Memory B cell (primary cell): ENCODE data around the gene ZC3H18.

Source experiments
- ATAC-seq: fragments of 150-1000 bp; cut with Tn5 transposase; 2 replicates; pipeline ENCODE4 v1.10.0; 2021; ENCODE audit warnings: low read depth, mild to moderate bottlenecking, moderate library complexity
- DNase-seq, 2 donors: peaks; one replicate each; pipeline ENCODE4 v3.0.0; 2022; ENCODE audit warnings: low spot score in 2 of 2
- H3K27ac Mint-ChIP-seq: one replicate; pipeline ENCODE4 v1.8.0; 2022; ENCODE audit warnings: mild to moderate bottlenecking, moderate library complexity, mixed read lengths
- H3K27me3 Mint-ChIP-seq: one replicate; pipeline ENCODE4 v1.8.0; 2022; ENCODE audit warnings: mixed read lengths
- H3K36me3 Mint-ChIP-seq: one replicate; pipeline ENCODE4 v1.8.0; 2022; ENCODE audit warnings: mild to moderate bottlenecking, mixed read lengths
- H3K4me1 Mint-ChIP-seq: one replicate; pipeline ENCODE4 v1.8.0; 2022; ENCODE audit warnings: mixed read lengths
- H3K4me3 Mint-ChIP-seq: one replicate; pipeline ENCODE4 v1.8.0; 2022; ENCODE audit warnings: mild to moderate bottlenecking, moderate library complexity, mixed read lengths
- H3K9me3 Mint-ChIP-seq: one replicate; pipeline ENCODE4 v1.8.0; 2022; ENCODE audit warnings: mixed read lengths

Gene ZC3H18

GRCh38 chr16:88552815-88553214, 17.4 kb upstream of the ZC3H18 start:
- peaks cover 10% of the 10 kb centered on the region for H3K27me3 Mint-ChIP-seq
- H3K4me1 Mint-ChIP-seq = peaks cover 9% of the 10 kb centered on the region
- H3K4me3 Mint-ChIP-seq = no peak overlapping the region
- ATAC-seq (no peak), DNase-seq (no peak)
- H3K27ac Mint-ChIP-seq = no peak overlapping the region
- peaks cover 3% of the 10 kb centered on the region for H3K9me3 Mint-ChIP-seq
- H3K36me3 Mint-ChIP-seq = peaks cover 2% of the 10 kb centered on the region

DNA sequence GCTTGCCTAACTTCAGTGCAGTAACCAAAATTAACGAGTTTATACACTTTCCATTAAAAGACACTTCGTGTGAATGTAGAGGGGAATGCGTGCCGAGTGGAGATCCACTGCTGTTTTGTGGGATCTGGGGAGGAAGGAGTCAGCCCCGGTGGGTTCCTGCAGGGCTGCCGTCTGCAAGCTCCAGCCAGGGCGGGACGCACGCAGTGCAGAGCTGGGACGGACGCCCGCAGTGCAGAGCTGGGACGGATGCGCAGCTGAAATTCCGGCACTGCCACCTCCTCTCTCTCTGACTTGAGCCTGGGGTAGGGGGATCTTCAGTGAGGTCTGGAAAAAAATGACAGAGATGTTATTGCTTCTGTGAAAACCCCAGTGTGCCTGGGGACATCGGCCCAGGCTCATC, 16.5 kb upstream of the ZC3H18 start:
- ATAC-seq (no peak), DNase-seq (no peak)
- Mint-ChIP-seq H3K27me3 (peaks cover 11% of the 10 kb centered on the region), H3K4me1 (peaks cover 9% of the 10 kb centered on the region), H3K9me3 (peaks cover 3% of the 10 kb centered on the region), H3K27ac (no peak overlapping the region), H3K36me3 (peaks cover 2% of the 10 kb centered on the region), H3K4me3 (no peak overlapping the region)

- H3K27me3 Mint-ChIP-seq = peaks cover 12% of the 10 kb centered on the region
Measured at GRCh38 chr16:88554711-88555264, 15.4 kb upstream of the ZC3H18 start.

GRCh38 chr16:88556294-88556988, 13.8 kb upstream of the ZC3H18 start:
- Mint-ChIP-seq H3K4me1 (peaks cover 2% of the 10 kb centered on the region), H3K27ac (no peak overlapping the region), H3K36me3 (peaks cover 2% of the 10 kb centered on the region), H3K27me3 (peaks cover 15% of the 10 kb centered on the region), H3K4me3 (no peak overlapping the region), H3K9me3 (peaks cover 3% of the 10 kb centered on the region)
- ATAC-seq (no peak), DNase-seq (no peak)

More at GRCh38 chr16:88554711-88555264, 15.4 kb upstream of the ZC3H18 start:
- ATAC-seq (no peak), DNase-seq (no peak)
- Mint-ChIP-seq H3K4me3 (no peak overlapping the region), H3K4me1 (peaks cover 11% of the 10 kb centered on the region), H3K27ac (no peak overlapping the region), H3K9me3 (peaks cover 3% of the 10 kb centered on the region), H3K36me3 (peaks cover 2% of the 10 kb centered on the region)

DNA sequence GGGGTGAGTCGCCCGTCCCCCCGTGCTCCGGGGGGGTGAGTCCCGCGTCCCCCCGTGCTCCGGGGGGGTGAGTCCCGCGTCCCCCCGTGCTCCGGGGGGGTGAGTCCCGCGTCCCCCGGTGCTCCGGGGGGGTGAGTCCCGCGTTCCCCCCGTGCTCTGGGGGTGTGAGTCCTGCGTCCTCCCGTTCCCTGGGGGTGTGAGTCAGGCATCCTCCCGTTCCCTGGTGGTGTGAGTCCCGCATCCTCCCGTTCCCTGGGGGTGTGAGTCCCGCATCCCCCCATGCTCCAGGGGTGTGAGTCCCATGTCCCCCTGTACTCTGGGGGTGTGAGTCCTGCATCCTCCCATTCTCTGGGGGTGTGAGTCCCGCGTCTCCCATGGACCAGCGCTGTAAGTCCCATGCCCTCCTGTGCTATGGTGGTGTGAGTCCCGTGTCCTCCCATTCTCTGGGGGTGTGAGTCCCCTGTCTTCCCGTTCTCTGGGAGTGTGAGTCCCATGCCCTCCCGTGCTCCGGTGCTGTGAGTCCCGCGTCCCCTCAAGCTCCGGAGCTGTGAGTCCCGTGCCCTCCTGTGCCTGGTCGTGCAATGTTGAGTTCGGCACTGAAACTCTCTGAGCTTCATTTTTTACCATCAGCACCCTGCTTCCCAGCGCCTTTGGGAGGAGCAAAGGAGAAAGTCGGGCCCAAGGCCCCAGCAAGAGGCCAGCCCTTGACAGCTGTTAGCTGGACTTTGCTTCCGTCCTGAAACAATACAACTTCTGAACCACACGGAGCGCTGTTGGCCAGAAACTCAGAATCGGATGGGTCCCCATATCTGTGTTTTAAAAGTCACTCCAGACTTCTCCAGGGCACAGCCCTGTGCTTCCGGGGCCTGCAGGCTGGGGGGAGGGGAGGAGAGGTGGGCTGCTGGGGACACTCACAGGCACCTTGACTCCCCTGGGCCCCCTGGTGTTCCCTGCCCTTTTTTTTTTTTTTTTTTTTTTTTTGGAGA, 11.5 kb upstream of the ZC3H18 start:
- no peak for DNase-seq
- Mint-ChIP-seq H3K36me3 (peaks cover 2% of the 10 kb centered on the region), H3K4me3 (no peak overlapping the region), H3K4me1 (peaks cover 4% of the 10 kb centered on the region), H3K27me3 (peaks cover 13% of the 10 kb centered on the region), H3K27ac (no peak overlapping the region), H3K9me3 (peaks cover 3% of the 10 kb centered on the region)
- peak; percentile 67 for ATAC-seq

GRCh38 chr16:88560714-88561484, 9.3 kb upstream of the ZC3H18 start:
- peaks cover 3% of the 10 kb centered on the region for H3K9me3 Mint-ChIP-seq
- no peak for ATAC-seq
- H3K4me1 Mint-ChIP-seq = peaks cover 4% of the 10 kb centered on the region
- H3K36me3 Mint-ChIP-seq = peaks cover 2% of the 10 kb centered on the region
- H3K4me3 Mint-ChIP-seq = no peak overlapping the region
- no peak overlapping the region for H3K27ac Mint-ChIP-seq
- H3K27me3 Mint-ChIP-seq = peaks cover 11% of the 10 kb centered on the region
- DNase-seq = no peak

DNA sequence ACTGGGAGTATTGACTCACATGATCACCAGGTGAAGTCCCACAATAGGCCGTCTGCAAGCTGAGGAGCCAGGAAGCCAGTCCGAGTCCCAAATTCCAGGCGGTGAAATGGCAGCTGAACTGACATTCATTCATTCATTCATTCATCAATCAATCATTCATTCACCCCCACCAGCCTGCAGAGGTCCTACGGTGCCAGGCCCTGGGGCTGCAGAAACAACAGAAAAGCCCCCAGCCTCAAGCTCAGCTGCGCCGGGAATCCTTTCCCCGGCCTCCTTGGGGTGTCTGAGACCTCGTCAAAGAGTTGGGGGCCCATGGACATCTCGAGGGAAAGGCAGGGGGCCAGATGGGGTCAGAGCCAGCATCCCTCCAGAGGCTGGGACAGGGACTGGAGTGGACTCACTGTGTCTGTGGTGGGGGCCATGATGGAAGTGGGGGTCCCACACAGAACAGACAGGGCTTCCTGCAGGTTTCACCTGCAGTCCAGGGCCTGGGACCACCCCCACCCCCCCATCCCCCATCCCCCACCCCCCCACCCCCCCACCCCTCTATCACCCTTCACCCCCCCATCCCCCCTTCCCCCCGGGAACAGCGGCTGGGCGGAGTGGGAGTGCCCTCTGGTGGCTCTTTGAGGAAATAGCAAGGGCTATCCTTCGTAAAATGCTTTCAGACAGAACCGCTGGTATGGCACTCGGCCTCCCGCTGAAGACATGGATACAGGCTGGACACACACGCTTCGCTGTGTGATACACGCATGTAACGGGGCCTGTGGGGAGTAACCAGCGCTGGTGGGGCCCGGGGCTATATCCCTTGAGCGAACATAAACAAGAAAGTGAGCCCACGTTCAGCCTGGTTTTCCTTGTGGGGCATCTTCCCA, 8.5 kb upstream of the ZC3H18 start:
- H3K4me3 Mint-ChIP-seq = no peak overlapping the region
- H3K36me3 Mint-ChIP-seq = no peaks in the 10 kb centered on the region
- ATAC-seq (peak; percentile 66), DNase-seq (peak in 1 of 2 donors; percentile 46)
- H3K9me3 Mint-ChIP-seq = no peaks in the 10 kb centered on the region
- peaks cover 4% of the 10 kb centered on the region for H3K4me1 Mint-ChIP-seq
- H3K27ac Mint-ChIP-seq = no peak overlapping the region
- H3K27me3 Mint-ChIP-seq = peaks cover 8% of the 10 kb centered on the region

DNA sequence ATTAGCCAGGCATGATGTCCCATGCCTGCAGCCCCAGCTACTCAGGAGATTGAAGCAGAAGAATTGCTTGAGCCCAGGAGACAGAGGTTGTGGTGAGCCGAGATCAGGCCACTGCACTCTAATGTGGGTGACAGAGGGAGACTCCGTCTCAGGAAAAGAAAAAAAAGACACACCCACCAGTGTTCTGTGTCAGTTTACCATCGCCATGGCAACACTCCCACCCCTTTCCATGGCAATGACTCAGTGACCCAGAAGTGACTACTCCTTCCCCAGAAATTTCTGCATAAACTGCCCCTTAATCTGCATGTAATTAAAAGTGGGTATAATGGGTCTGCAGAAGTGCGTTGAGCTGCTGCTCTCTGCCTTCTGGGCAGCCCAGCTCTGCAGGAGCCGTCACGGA, 4.0 kb upstream of the ZC3H18 start:
- H3K36me3 Mint-ChIP-seq = no peaks in the 10 kb centered on the region
- no peaks in the 10 kb centered on the region for H3K9me3 Mint-ChIP-seq
- peaks cover 8% of the 10 kb centered on the region for H3K4me1 Mint-ChIP-seq
- H3K27ac Mint-ChIP-seq = no peak overlapping the region
- ATAC-seq (no peak), DNase-seq (no peak)
- H3K27me3 Mint-ChIP-seq = no peaks in the 10 kb centered on the region
- H3K4me3 Mint-ChIP-seq = no peak overlapping the region

- ATAC-seq (no peak), DNase-seq (no peak)
- Mint-ChIP-seq H3K4me1 (peaks cover 15% of the 10 kb centered on the region), H3K27ac (peak overlapping the region; percentile 92), H3K9me3 (no peaks in the 10 kb centered on the region), H3K27me3 (no peaks in the 10 kb centered on the region), H3K36me3 (peaks cover 2% of the 10 kb centered on the region), H3K4me3 (peak overlapping the region; percentile 91)
Measured at GRCh38 chr16:88568710-88569613, 1.2 kb upstream of the ZC3H18 start.

DNA sequence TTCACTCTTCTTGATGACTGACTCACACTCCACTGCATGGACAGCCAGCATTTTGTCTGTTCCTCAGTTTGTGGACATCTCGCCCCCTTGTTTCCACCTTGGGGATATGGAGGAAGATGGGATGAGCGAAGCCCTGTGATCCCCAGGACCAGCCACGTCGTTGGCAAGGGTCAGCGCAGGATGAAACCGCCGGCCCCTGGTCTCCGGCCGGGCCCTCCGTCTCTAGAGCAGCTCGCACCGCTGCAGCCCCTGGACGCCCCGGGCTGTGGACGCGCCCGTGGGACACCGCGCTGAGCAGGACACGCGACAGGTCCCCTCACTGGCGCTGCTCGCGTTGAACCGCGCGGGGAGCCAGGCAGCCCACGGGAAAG, 604 bp upstream of the ZC3H18 start:
- ATAC-seq = peak; percentile 18
- Mint-ChIP-seq H3K4me3 (peak overlapping the region; percentile 91), H3K9me3 (no peaks in the 10 kb centered on the region), H3K27me3 (no peaks in the 10 kb centered on the region), H3K27ac (peak overlapping the region; percentile 92), H3K36me3 (peaks cover 2% of the 10 kb centered on the region), H3K4me1 (peaks cover 15% of the 10 kb centered on the region)
- DNase-seq = no peak

DNA sequence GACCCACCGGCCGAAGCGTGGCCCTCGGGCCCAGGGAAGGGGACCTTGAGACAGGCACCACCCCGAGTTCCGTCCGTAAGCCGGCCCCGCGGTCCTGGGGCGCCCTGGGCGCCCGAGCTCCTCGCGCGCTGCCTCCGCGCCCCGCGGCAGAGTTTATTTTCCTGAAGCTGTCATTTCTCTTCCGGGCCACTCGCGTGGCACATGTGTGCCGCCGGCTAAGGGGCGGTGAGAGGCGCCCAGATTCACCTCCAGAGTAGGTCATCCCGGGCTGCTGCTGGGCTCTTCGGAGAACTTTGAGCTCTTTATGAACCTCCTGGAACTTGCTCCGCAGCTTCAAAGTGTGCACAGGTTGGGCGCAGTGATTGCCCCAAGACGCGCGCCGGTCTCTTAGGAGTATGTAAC, 489 bp downstream of the ZC3H18 start:
- Mint-ChIP-seq H3K4me3 (peak overlapping the region; percentile 80), H3K36me3 (peaks cover 2% of the 10 kb centered on the region), H3K9me3 (no peaks in the 10 kb centered on the region), H3K27me3 (no peaks in the 10 kb centered on the region), H3K27ac (peak overlapping the region; percentile 92), H3K4me1 (peaks cover 15% of the 10 kb centered on the region)
- ATAC-seq (peak; percentile 41), DNase-seq (no peak)

DNA sequence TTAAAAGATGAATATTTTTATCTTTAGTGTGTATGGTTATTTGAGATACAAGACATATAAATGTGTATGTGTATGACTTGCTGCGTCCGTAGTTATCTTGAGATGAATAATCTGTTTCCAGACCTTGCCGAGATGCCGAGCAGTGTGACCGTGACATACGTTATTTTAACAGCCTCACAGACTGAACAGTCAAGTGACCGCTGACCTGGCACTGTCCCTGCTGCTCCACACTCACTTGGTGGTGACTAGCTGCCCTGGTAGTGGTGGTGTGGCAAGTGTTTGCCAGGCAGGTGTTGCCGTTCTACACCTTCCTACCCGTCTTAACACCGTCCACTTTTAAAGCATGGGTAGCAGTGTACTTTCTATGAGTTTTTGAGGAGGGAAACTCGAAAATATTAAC, 5.0 kb downstream of the ZC3H18 start:
- DNase-seq = no peak
- H3K27me3 Mint-ChIP-seq = no peaks in the 10 kb centered on the region

More for the DNA sequence above, 5.0 kb downstream of the ZC3H18 start:
- Mint-ChIP-seq H3K27ac (no peak overlapping the region), H3K4me3 (no peak overlapping the region), H3K9me3 (no peaks in the 10 kb centered on the region), H3K36me3 (peaks cover 16% of the 10 kb centered on the region), H3K4me1 (peaks cover 15% of the 10 kb centered on the region)
- no peak for ATAC-seq
